ENCODE results near the gene GNB1L. TPM values are rescaled to one million over a fixed set of nuclear protein-coding genes. Genes with fewer than 3 reads are reported as not detected.

The GNB1L gene
- total RNA-seq, 1 experiment from 2014 or later, result 17.9 TPM

DNA sequence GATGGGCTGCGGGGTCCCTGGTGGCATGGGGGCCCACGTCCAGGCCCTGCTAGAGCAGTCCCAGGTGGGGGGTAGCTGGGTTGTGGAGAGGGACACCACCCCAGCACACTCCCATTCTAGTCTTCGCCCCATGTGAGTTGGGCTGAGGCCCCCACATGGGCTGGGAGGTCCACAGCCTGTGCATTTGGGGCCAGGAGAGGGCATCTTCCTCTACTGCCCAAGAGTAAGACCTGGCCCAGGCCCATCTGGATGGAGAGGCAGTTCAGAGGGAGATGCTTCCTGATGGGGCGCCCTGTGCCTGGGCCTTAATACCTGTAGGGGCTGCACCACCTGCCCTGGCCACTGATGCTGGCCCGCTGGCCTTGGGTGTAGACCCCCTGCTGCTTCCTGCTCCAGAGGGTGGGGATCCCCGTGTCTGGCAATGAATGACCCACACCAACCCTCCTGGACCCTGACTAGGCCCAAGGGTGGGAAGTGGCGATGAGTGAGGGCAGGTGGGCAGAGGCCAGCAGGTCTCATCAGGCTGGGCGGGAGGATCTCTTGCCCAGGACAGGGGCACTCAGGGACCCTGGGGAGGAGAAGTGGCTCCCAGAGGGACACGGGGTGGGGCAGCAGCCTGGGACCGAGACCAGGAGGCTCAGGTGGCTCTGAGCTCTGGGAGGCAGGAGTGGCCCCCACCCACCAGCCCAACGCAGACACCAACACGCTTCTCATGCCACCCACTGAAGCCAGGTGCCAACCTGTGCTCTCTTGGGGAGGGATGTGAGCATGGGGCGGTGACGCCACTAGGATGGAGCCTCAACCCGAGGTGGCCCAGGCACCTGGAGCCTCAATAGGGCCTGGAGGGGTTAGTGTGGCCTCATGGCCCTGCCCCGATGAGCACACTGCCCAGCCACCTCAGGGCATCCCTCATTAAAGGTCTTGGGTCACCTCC lies 17.4 kb upstream of the GNB1L start:
- CTCF ChIA-PET, result no interaction called here
- no TSS peak for BruUV-seq (replicated peaks)
- no peaks in the 10 kb centered on the region for H3K27me3 ChIP-seq (replicated peaks; ENCODE audit: insufficient read depth, low read depth, low read length, poor library complexity)
- intact Hi-C loops (cut with micrococcal nuclease; ENCODE audit: unreplicated experiment), result no loop called here
- POLR2A ChIA-PET (ENCODE audit: low non-redundant PET), result no interaction called here
- H3K9me3 ChIP-seq (ENCODE audit: low read depth, low read length, poor library complexity, severe bottlenecking), result no peaks in the 10 kb centered on the region
- H3K36me3 ChIP-seq (ENCODE audit: insufficient read depth, low read length, poor library complexity, severe bottlenecking), result peaks cover 3% of the 10 kb centered on the region
- TF ChIP-seq EZH2 (IDR thresholded peaks at IDR 0.05; ENCODE audit: borderline replicate concordance, low read depth, low read length, poor library complexity, severe bottlenecking), result no peak
- TF ChIP-seq, protein P1, sequence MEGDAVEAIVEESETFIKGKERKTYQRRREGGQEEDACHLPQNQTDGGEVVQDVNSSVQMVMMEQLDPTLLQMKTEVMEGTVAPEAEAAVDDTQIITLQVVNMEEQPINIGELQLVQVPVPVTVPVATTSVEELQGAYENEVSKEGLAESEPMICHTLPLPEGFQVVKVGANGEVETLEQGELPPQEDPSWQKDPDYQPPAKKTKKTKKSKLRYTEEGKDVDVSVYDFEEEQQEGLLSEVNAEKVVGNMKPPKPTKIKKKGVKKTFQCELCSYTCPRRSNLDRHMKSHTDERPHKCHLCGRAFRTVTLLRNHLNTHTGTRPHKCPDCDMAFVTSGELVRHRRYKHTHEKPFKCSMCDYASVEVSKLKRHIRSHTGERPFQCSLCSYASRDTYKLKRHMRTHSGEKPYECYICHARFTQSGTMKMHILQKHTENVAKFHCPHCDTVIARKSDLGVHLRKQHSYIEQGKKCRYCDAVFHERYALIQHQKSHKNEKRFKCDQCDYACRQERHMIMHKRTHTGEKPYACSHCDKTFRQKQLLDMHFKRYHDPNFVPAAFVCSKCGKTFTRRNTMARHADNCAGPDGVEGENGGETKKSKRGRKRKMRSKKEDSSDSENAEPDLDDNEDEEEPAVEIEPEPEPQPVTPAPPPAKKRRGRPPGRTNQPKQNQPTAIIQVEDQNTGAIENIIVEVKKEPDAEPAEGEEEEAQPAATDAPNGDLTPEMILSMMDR (conservative IDR thresholded peaks at IDR 0.05; ENCODE audit: low read depth, low read length), result no peak
- no peak for DNase-seq (ENCODE audit: low spot score)
- H3K27ac ChIP-seq (ENCODE audit: low read depth, low read length, poor library complexity, severe bottlenecking), result no peak overlapping the region
- H3K4me1 ChIP-seq (ENCODE audit: insufficient read depth, low read length, poor library complexity, severe bottlenecking), result peaks cover 9% of the 10 kb centered on the region
- H3K4me3 ChIP-seq (ENCODE audit: low read depth, low read length, poor library complexity, severe bottlenecking), result no peak overlapping the region

DNA sequence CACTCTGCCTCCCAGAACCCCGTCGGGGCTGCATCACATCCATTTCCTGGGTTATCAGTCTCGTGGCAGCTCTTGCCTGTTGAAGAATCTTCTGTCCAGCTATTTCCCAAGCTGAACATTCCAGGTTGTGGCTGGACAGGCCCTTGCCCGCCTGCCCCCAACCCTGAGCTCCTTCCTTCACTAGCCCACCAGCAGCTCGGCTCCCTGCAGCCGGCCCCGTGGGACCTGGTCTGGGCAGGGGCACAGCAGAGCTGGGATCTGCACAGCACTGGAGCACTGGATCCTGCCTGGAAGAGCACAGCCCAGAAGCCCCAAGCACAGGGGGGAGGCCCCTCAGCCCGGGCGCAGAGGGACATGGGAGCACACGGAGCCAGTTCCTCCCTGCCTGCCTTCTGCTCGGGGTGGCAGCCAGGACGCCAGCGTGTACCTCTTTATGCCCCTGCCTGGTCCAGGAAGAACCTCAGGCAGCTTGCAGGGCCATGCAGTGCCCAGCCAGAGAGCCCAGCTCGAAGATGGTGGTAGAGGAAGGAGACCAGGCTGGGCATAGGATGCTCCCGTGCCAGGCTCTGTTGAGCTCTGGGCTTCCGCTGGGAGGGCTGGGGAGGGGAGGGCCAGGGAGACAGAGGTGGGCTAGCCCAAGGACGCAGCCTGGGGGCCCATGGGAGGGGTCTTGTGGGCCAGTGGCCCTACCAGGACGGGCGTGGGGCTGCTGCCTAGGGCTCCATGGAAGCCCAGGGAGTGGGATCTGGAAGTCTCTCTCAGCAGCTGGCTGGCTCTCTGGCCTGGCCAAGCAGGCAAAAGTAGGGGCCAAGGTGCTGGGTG lies 16.6 kb upstream of the GNB1L start:
- Histone ChIP-seq H3K36me3 (ENCODE audit: insufficient read depth, low read length, poor library complexity, severe bottlenecking) (peaks cover 3% of the 10 kb centered on the region), H3K4me1 (ENCODE audit: insufficient read depth, low read length, poor library complexity, severe bottlenecking) (peaks cover 9% of the 10 kb centered on the region), H3K9me3 (ENCODE audit: low read depth, low read length, poor library complexity, severe bottlenecking) (no peaks in the 10 kb centered on the region), H3K27me3 (replicated peaks; ENCODE audit: insufficient read depth, low read depth, low read length, poor library complexity) (no peaks in the 10 kb centered on the region), H3K27ac (ENCODE audit: low read depth, low read length, poor library complexity, severe bottlenecking) (no peak overlapping the region), H3K4me3 (ENCODE audit: low read depth, low read length, poor library complexity, severe bottlenecking) (no peak overlapping the region)
- TF ChIP-seq, protein P1 (conservative IDR thresholded peaks at IDR 0.05; ENCODE audit: low read depth, low read length), result no peak
- no peak for TF ChIP-seq EZH2 (IDR thresholded peaks at IDR 0.05; ENCODE audit: borderline replicate concordance, low read depth, low read length, poor library complexity, severe bottlenecking)
- DNase-seq (ENCODE audit: low spot score), result no peak
- POLR2A ChIA-PET (ENCODE audit: low non-redundant PET), result no interaction called here
- BruUV-seq (replicated peaks), result no TSS peak
- CTCF ChIA-PET, result no interaction called here
- intact Hi-C loops (cut with micrococcal nuclease; ENCODE audit: unreplicated experiment), result no loop called here

DNA sequence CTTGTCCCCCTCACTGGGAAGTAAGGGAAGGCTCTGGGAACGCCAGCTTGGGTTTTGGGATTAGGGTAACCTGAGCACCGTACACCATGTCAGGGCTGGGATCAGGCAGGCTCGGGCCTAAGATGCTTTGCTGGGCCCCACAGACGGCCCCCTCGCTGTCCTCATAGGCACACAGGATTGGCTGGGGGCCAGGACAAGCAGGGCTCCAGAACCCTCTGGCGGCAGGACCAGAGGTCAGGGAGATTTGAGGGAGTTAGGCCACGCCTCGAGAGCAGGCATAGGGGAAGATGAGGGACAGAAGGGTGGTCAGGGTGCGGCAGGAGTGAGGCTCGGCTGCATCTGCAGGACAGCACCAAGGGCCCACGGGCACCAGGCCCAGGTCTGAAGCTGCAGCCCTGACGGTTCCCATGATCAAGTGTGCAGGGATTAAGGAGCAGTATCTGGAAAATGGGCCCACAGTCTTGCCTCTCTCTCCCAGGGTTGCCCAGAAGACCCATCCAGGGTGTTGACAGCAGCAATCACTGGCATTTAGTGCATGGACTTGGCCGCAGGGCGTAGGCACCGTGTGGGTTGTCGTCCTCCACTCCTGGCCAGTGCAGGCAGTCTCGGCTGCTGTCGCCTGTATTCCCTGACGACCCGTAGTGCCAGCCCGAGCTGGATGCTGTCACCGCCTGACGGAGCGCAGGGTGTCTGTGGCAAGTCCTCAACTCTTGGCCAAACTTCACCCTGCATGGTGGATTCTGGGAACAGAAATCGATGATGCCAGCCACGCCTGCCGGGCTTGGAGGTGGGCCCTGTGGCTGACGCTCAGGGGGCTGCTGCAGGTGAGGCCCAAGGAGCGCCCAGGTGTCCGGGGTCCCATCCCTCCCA lies 15.7 kb upstream of the GNB1L start:
- Histone ChIP-seq H3K9me3 (ENCODE audit: low read depth, low read length, poor library complexity, severe bottlenecking) (no peaks in the 10 kb centered on the region), H3K27me3 (replicated peaks; ENCODE audit: insufficient read depth, low read depth, low read length, poor library complexity) (no peaks in the 10 kb centered on the region), H3K4me3 (ENCODE audit: low read depth, low read length, poor library complexity, severe bottlenecking) (no peak overlapping the region), H3K36me3 (ENCODE audit: insufficient read depth, low read length, poor library complexity, severe bottlenecking) (peaks cover 3% of the 10 kb centered on the region), H3K4me1 (ENCODE audit: insufficient read depth, low read length, poor library complexity, severe bottlenecking) (peaks cover 8% of the 10 kb centered on the region), H3K27ac (ENCODE audit: low read depth, low read length, poor library complexity, severe bottlenecking) (no peak overlapping the region)
- BruUV-seq (replicated peaks), result no TSS peak
- intact Hi-C loops (cut with micrococcal nuclease; ENCODE audit: unreplicated experiment), result no loop called here
- no peak for DNase-seq (ENCODE audit: low spot score)
- ChIA-PET CTCF (no interaction called here), POLR2A (ENCODE audit: low non-redundant PET) (no interaction called here)
- TF ChIP-seq, protein P1 (conservative IDR thresholded peaks at IDR 0.05; ENCODE audit: low read depth, low read length), result no peak
- TF ChIP-seq EZH2 (IDR thresholded peaks at IDR 0.05; ENCODE audit: borderline replicate concordance, low read depth, low read length, poor library complexity, severe bottlenecking), result no peak

Data from A673 (cell line).